Posterior vena cava (tissue), 2 donors: ENCODE measurements around the gene TCEANC. TPM values are rescaled to one million over a fixed set of nuclear protein-coding genes. Genes with fewer than 3 reads are reported as not detected.
"Not testable (repeated sequence)": the region's sequence is repeated elsewhere in the genome, so short reads cannot be mapped to it uniquely, and the experiment has no call there.

Experiments used
- DNase-seq: peaks from one replicate; pipeline ENCODE4 v3.0.0-alpha.2; 2020; ENCODE audit warnings: low spot score
- intact Hi-C, 2 donors: fragments of 100-400 bp; cut with DNase I; formaldehyde crosslinking; loops; one replicate each; pipeline versions ENCODE4 v1.14.1 to v1.14.2; 2022 to 2023
- total RNA-seq, 2 donors: library from RNA; stranded (reverse); fragmentation: NEBNext Ultra II Directional; extraction: Animal tissue kit (Norgen Biotek cat#: 25700); gene quantifications; one replicate each; pipeline ENCODE4 v1.2.1, GENCODE V29; 2021
- donor health status: DM: yes; HTN: yes; CAD: no.
- donor health status: DM: yes; HTN: yes; CAD: no.

TCEANC gene
- total RNA-seq, 2 donors from 2014 or later: 3.3 to 3.8 TPM

- intact Hi-C loops: no loop called here
- no peak for DNase-seq
Observed at GRCh38 chrX:13652287-13652793, 601 bp upstream of the TCEANC start.

- intact Hi-C loops: no loop called here
- no peak for DNase-seq
Observed at GRCh38 chrX:13654116-13654515, 1.2 kb downstream of the TCEANC start.

- intact Hi-C loops: loop anchor here in 1 of 2 donors (5.0 kb wide), 2 partner anchors 77 to 377 kb away; partner anchors contain the start of genes OFD1 and TRAPPC2
- no peak for DNase-seq
Observed at GRCh38 chrX:13655674-13656073, 2.7 kb downstream of the TCEANC start.

- intact Hi-C loops: loop anchor here in 1 of 2 donors (5.0 kb wide), 2 partner anchors 74 to 374 kb away; partner anchors contain the start of genes OFD1 and TRAPPC2
- DNase-seq: no peak
Observed at GRCh38 chrX:13658602-13659001, 5.7 kb downstream of the TCEANC start.

GRCh38 chrX:13659063-13659462 is 6.1 kb downstream of the TCEANC start:
- DNase-seq: no peak
- intact Hi-C loops: loop anchor here in 1 of 2 donors (5.0 kb wide), 2 partner anchors 73 to 373 kb away; partner anchors contain the start of genes OFD1 and TRAPPC2

- intact Hi-C loops: loop anchor here in 1 of 2 donors (10.0 kb wide), 1 partner anchor 73 kb away; the partner anchor contains the start of genes OFD1 and TRAPPC2
- DNase-seq: no peak
Observed at GRCh38 chrX:13661735-13662288, 8.9 kb downstream of the TCEANC start.

- intact Hi-C loops: loop anchor here in 1 of 2 donors (10.0 kb wide), 1 partner anchor 72 kb away; the partner anchor contains the start of genes OFD1 and TRAPPC2
- DNase-seq: no peak
Observed at GRCh38 chrX:13662355-13662791, 9.4 kb downstream of the TCEANC start.

GRCh38 chrX:13664020-13664419 is 11.1 kb downstream of the TCEANC start:
- intact Hi-C loops: loop anchor here in 1 of 2 donors (10.0 kb wide), 1 partner anchor 71 kb away; the partner anchor contains the start of genes OFD1 and TRAPPC2
- no peak for DNase-seq

GRCh38 chrX:13666836-13667235 is 13.9 kb downstream of the TCEANC start:
- intact Hi-C loops: loop anchor here in 1 of 2 donors (10.0 kb wide), 1 partner anchor 68 kb away; the partner anchor contains the start of genes OFD1 and TRAPPC2
- no peak for DNase-seq

- DNase-seq: no peak
- intact Hi-C loops: loop anchor here in 1 of 2 donors (10.0 kb wide), 1 partner anchor 67 kb away; the partner anchor contains the start of genes OFD1 and TRAPPC2
Observed at GRCh38 chrX:13667919-13668318, 15.0 kb downstream of the TCEANC start.

GRCh38 chrX:13669246-13669737 is 16.4 kb downstream of the TCEANC start:
- intact Hi-C loops: loop anchor here in 1 of 2 donors (10.0 kb wide), 1 partner anchor 66 kb away; the partner anchor contains the start of genes OFD1 and TRAPPC2
- no peak for DNase-seq

GRCh38 chrX:13669755-13670154 is 16.8 kb downstream of the TCEANC start:
- not testable (repeated sequence) for DNase-seq
- intact Hi-C loops: loop anchor here in 1 of 2 donors (10.0 kb wide), 1 partner anchor 65 kb away; the partner anchor contains the start of genes OFD1 and TRAPPC2

GRCh38 chrX:13670197-13670596 is 17.3 kb downstream of the TCEANC start:
- DNase-seq: no peak
- intact Hi-C loops: no loop called here

- intact Hi-C loops: no loop called here
- no peak for DNase-seq
Observed at GRCh38 chrX:13673016-13673415, 20.1 kb downstream of the TCEANC start.

- no peak for DNase-seq
- intact Hi-C loops: no loop called here
Observed at GRCh38 chrX:13676885-13677284, 23.9 kb downstream of the TCEANC start.

- intact Hi-C loops, DNase-seq: not testable (repeated sequence)
Observed at GRCh38 chrX:13679700-13680099, 26.8 kb downstream of the TCEANC start.

GRCh38 chrX:13681595-13681994 is 28.7 kb downstream of the TCEANC start:
- intact Hi-C loops: no loop called here
- no peak for DNase-seq

- no peak for DNase-seq
- intact Hi-C loops: no loop called here
Observed at GRCh38 chrX:13684361-13684760, 31.4 kb downstream of the TCEANC start.

- no peak for DNase-seq
- intact Hi-C loops: no loop called here
Observed at GRCh38 chrX:13685126-13685763, 32.3 kb downstream of the TCEANC start.

GRCh38 chrX:13687203-13687602 is 34.3 kb downstream of the TCEANC start:
- intact Hi-C loops: no loop called here
- no peak for DNase-seq
